Activated CD4-positive, alpha-beta T cell treated with anti-CD3 and anti-CD28 coated beads, Interleukin-2, amount 50 U/mL, for 1 hour (primary cell): ENCODE data around the gene CEP162.

Source experiments
- DNase-seq: peaks from one replicate; pipeline ENCODE4 v3.0.0-alpha.2; 2020

The CEP162 gene

DNA sequence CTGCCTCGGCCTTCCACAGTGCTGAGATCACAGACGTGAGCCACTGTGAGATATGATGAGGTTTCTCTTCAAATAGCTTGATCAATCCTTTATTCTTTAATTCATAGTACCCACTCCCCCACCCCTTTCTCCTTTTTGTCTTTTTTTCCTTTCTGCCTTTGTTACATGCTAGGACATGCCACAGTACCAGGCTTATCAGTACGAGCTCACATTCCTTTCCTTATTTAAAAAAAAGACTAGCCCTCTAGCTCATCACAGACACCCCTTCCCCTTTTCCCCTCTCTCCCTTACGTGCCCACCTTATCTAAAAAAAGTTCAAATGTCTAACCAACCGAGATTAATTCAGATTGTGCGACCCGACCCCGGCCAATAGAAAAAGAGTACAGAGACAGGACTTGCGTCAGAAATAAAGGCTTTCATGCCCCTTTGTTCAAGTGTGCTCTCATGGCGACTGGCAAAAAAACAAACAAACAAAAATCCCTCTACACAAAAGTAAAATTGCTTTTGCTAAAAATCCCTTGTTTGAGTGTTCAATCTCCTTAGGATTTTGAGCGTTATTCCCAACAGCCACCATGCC lies 144.7 kb downstream of the CEP162 start:
- DNase-seq: no peak

DNA sequence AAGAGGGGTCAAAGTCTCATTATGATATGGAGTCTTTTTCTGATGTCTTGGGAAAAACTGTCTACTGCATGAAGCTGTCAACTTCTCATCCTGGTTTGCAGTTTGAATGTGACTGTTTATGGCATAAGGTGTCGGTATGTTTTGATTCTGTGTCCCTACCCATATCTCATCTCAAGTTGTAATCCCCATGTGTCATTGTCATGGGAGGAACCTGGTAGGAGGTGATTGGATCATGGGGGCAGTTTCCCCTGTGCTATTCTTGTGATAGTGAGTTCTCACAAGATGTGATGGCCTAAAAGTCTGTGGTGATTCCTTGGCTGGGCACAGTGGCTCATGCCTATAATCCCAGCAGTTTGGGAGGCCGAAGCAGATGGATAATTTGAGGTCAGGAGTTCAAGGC lies 146.2 kb downstream of the CEP162 start:
- DNase-seq: no peak

- DNase-seq: no peak
Measured at GRCh38 chr6:84078335-84078734, 149.1 kb downstream of the CEP162 start.

DNA sequence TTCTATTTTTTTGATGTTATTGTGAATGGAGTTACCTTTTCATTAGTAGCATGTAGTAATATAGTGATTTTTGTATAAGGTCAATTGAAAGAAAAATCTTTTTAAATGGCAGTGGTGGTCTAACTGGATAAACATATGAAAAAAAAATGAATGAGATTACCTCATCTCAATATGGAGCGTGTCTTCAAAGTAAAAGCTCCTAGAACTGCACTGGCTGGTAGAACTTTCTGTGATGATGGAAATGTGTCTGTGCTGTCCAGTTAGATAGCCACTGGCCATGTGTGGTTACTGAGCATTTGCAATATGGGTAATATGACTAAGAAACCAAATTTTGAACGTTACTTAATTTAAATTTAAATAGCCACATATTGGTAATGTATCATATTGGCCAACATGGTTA lies 149.8 kb downstream of the CEP162 start:
- no peak for DNase-seq

- DNase-seq: no peak
Measured at GRCh38 chr6:84074988-84075781, 152.3 kb downstream of the CEP162 start.
